Endothelial cell of umbilical vein (primary cell): Measurements from ENCODE around the gene ABHD17A. TPM values are rescaled to one million over a fixed set of nuclear protein-coding genes. Genes with fewer than 3 reads are reported as not detected.

Source experiments
- BruUV-seq: library from RNA; stranded (reverse); fragments of 400-500 nt; replicated peaks from 2 replicates; lab custom pipeline; 2021; lab: Mats Ljungman, UMichigan
- CTCF ChIA-PET: fragments of 300-600, 350-600 bp; sonication (Branson Sonifier 250); formaldehyde crosslinking; loops from one replicate; lab custom pipeline; 2021; ENCODE audit warnings: antibody characterized with exemption, inconsistent platforms; lab: Charles Lee
- POLR2A ChIA-PET: fragments of 300-600, 350-600 bp; sonication (Branson Sonifier 250); formaldehyde crosslinking; loops from one replicate; lab custom pipeline; 2021; ENCODE audit warnings: antibody characterized with exemption, inconsistent platforms; lab: Charles Lee
- DNase-seq: peaks from one replicate; pipeline ENCODE4 v3.0.0-alpha.2; 2011; ENCODE audit warnings: low read depth, low spot score
- FAIRE-seq: peaks from 2 replicates; lab custom pipeline; 2011; peaks lifted over from hg19 to GRCh38; lab: Jason Lieb, UNC
- H2AFZ ChIP-seq: 2 replicates; pipeline ENCODE4 v1.6.0; 2012; ENCODE audit warnings: low read depth, low read length, control low read depth, inconsistent platforms
- H3K27ac ChIP-seq: 2 replicates; pipeline ENCODE4 v1.5.1; 2011; ENCODE audit warnings: low read depth, mild to moderate bottlenecking, control low read depth, low read length, moderate library complexity; ENCODE audit not compliant: insufficient read depth
- H3K27me3 ChIP-seq, 2 experiments: 2 replicates each; pipeline versions ENCODE4 v1.6.0 to v1.6.1; 2011; ENCODE audit warnings: low read length in 2 of 2, mixed read lengths in 1 of 2; ENCODE audit not compliant: control insufficient read depth in 2 of 2, insufficient read depth in 2 of 2
- H3K36me3 ChIP-seq, 2 experiments: 2 replicates in 1 of 2; 3 replicates in 1 of 2; pipeline ENCODE4 v1.5.1; 2011; ENCODE audit warnings: low read length in 2 of 2, mild to moderate bottlenecking in 1 of 2, moderate library complexity in 1 of 2; ENCODE audit not compliant: control insufficient read depth in 2 of 2, insufficient read depth in 2 of 2; ENCODE audit errors: extremely low read depth in 1 of 2
- H3K4me1 ChIP-seq: 3 replicates; pipeline ENCODE4 v1.5.1; 2011; ENCODE audit warnings: mild to moderate bottlenecking, low read length; ENCODE audit not compliant: control insufficient read depth, insufficient read depth; ENCODE audit errors: extremely low read depth
- H3K4me2 ChIP-seq: 2 replicates; pipeline ENCODE4 v1.6.1; 2011; ENCODE audit warnings: low read length, control low read depth, mixed read lengths; ENCODE audit not compliant: insufficient read depth
- H3K4me3 ChIP-seq, 3 experiments: fragments of 200-600 bp in 1 of 3; sonication (generic), shearing (Covaris generic) in 1 of 3; replicated peaks in 1 of 3; 2 replicates each; pipeline ENCODE4 v1.5.1; 2011 to 2016; ENCODE audit warnings: control low read depth in 3 of 3, low read length in 3 of 3, mild to moderate bottlenecking in 2 of 3, inconsistent platforms in 1 of 3, low read depth in 1 of 3, moderate library complexity in 1 of 3; ENCODE audit not compliant: insufficient read depth in 1 of 3
- H3K79me2 ChIP-seq: 2 replicates; pipeline ENCODE4 v1.6.0; 2012; ENCODE audit warnings: low read length, inconsistent platforms; ENCODE audit not compliant: control insufficient read depth, insufficient read depth
- H3K9ac ChIP-seq: replicated peaks from 2 replicates; pipeline ENCODE3; 2011; ENCODE audit warnings: low read length, control low read depth; ENCODE audit not compliant: insufficient read depth; ENCODE audit errors: extremely low read depth
- H3K9me1 ChIP-seq: replicated peaks from 3 replicates; pipeline ENCODE4 v1.6.0; 2011; ENCODE audit warnings: mild to moderate bottlenecking, low read length; ENCODE audit not compliant: control insufficient read depth, insufficient read depth; ENCODE audit errors: extremely low read depth
- H3K9me3 ChIP-seq: replicated peaks from 2 replicates; pipeline ENCODE4 v1.5.1; 2012; ENCODE audit warnings: low read length, inconsistent platforms; ENCODE audit not compliant: control insufficient read depth, insufficient read depth
- H4K20me1 ChIP-seq: replicated peaks from 2 replicates; pipeline ENCODE3; 2011; ENCODE audit warnings: mild to moderate bottlenecking, low read length; ENCODE audit not compliant: control insufficient read depth, insufficient read depth; ENCODE audit errors: extremely low read depth
- CTCF ChIP-seq, 2 donors: IDR thresholded peaks; 1 replicate in 1 of 2; 2 replicates in 1 of 2; pipeline ENCODE4 v1.5.1; 2011; ENCODE audit warnings: low read length in 2 of 2, mild to moderate bottlenecking in 2 of 2, moderate library complexity in 2 of 2, control low read depth in 1 of 2, inconsistent platforms in 1 of 2, low read depth in 1 of 2; ENCODE audit not compliant: insufficient read depth in 1 of 2; ENCODE audit errors: extremely low read depth in 1 of 2
- EZH2 ChIP-seq: IDR thresholded peaks from 2 replicates; pipeline ENCODE4 v1.6.1; 2012; ENCODE audit warnings: borderline replicate concordance, low read depth, mild to moderate bottlenecking, moderate library complexity, low read length, inconsistent platforms; ENCODE audit not compliant: severe bottlenecking
- FOS ChIP-seq: IDR thresholded peaks from 2 replicates; pipeline ENCODE4 v1.6.1; 2011; ENCODE audit warnings: mild to moderate bottlenecking, low read length, moderate library complexity, borderline replicate concordance; ENCODE audit not compliant: insufficient read depth
- GATA2 ChIP-seq: IDR thresholded peaks from 2 replicates; pipeline ENCODE4 v1.7.0; 2011; ENCODE audit warnings: low read depth, mild to moderate bottlenecking, moderate library complexity, mixed read lengths, low read length; ENCODE audit not compliant: insufficient read length, insufficient read depth
- JUN ChIP-seq: IDR thresholded peaks from 2 replicates; pipeline ENCODE4 v1.6.1; 2011; ENCODE audit warnings: borderline replicate concordance, low read depth; ENCODE audit not compliant: insufficient read length, insufficient read depth
- MAX ChIP-seq: IDR thresholded peaks from 2 replicates; pipeline ENCODE4 v1.6.1; 2011; ENCODE audit not compliant: insufficient read depth, insufficient read length
- MYC ChIP-seq: IDR thresholded peaks from one replicate; pipeline ENCODE4 v1.6.1; 2011; ENCODE audit warnings: mild to moderate bottlenecking, low read depth, low read length
- POLR2A ChIP-seq: IDR thresholded peaks from 2 replicates; pipeline ENCODE4 v1.6.1; 2012; ENCODE audit warnings: low read depth, mild to moderate bottlenecking, control low read depth, low read length
- POLR2AphosphoS5 ChIP-seq: IDR thresholded peaks from 2 replicates; pipeline ENCODE4 v1.6.1; 2012; ENCODE audit warnings: low read depth, mild to moderate bottlenecking, control low read depth, low read length, moderate library complexity; ENCODE audit not compliant: insufficient read depth
- dilution Hi-C: fragments of 300-500 bp; cut with MboI; formaldehyde crosslinking; loops from one replicate; pipeline ENCODE4 v1.15.0; 2019; ENCODE audit warnings: low sequenced_read_pairs; ENCODE audit not compliant: extremely low pct_ligation_motif_present
- intact Hi-C: fragments of 100-400 bp; cut with micrococcal nuclease; formaldehyde crosslinking; loops from one replicate; pipeline ENCODE4 v1.10.0; 2022
- polyA plus RNA-seq, 4 experiments: library from polyadenylated mRNA; depleted of rRNA in 3 of 4; stranded (reverse) in 3 of 4; unstranded in 1 of 4; fragments of >200 nt; gene quantifications; 2 replicates each; pipeline versions ENCODE4 v1.2.1 to v1.2.3, GENCODE V29; 2011 to 2012; ENCODE audit warnings: missing spikeins in 1 of 4
- total RNA-seq: library from RNA; stranded (reverse); gene quantifications from 2 replicates; pipeline ENCODE4 v1.2.3, GENCODE V29; 2021

The ABHD17A gene
- total and polyA plus RNA-seq, 2 donors (not counting 3 experiments of a cell fraction or from before 2014, with no cell fraction given): 89.8 to 143 TPM

GRCh38 chr19:1872807-1873523, 12.3 kb downstream of the ABHD17A start:
- Histone ChIP-seq H3K79me2 (peaks cover 38% of the 10 kb centered on the region), H4K20me1 (no peaks in the 10 kb centered on the region), H3K9me3 (no peaks in the 10 kb centered on the region), H3K27me3 (no peaks in the 10 kb centered on the region), H3K4me2 (no peak overlapping the region), H2AFZ (no peak overlapping the region), H3K9ac (no peak overlapping the region), H3K4me3 (no peak overlapping the region), H3K36me3 (peaks cover 0 to 4% of the 10 kb centered on the region in 2 experiments), H3K4me1 (peaks cover 21% of the 10 kb centered on the region), H3K27ac (no peak overlapping the region), H3K9me1 (no peaks in the 10 kb centered on the region)
- BruUV-seq: no TSS peak
- FAIRE-seq (no peak), DNase-seq (no peak)
- dilution Hi-C loops (no loop called here), intact Hi-C loops (no loop called here)
- TF ChIP-seq JUN (no peak), CTCF (IDR thresholded peaks at IDR 0.05; ENCODE audit: extremely low read depth in 1 of 2, insufficient read depth in 1 of 2, low read depth in 1 of 2, low read length in 2 of 2) (no peak), MAX (no peak), GATA2 (no peak), EZH2 (no peak), POLR2A (no peak), MYC (no peak), FOS (no peak), POLR2AphosphoS5 (no peak)
- ChIA-PET POLR2A (interaction anchor here (0.5 kb wide), 1 partner anchor 394 kb away, joined by 3 read pairs; the partner anchor contains the start of gene C19orf25), CTCF (interaction anchor here (1.0 kb wide), 1 partner anchor 8 kb away, joined by 3 read pairs; no protein-coding TSS in a partner anchor)
